ENCODE measurements around the gene NECTIN1.

Gene NECTIN1

DNA sequence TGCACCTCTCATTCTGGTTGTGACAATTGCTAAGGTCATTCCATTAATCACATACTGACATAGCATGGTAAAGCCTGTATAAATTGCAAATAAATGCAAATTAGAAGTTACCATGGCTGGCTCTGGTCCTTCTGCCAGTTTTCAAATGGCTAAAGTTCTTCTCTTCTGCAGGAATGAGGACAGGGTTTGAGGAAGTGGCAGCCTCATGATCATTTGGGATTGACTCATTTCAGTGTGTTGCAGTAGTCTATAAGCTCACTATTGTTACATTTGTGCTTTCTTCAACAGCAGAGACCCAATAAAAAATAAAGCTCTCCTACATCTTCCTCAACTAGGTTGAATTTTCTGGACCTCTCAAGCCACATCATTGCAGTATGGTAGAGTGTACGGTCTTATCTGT lies 60.3 kb downstream of the NECTIN1 start:
- no peak for DNase-seq

- peak; percentile 64 for DNase-seq
Measured at GRCh38 chr11:119666463-119667131, 62.4 kb downstream of the NECTIN1 start.

- DNase-seq, result no peak
Measured at GRCh38 chr11:119666061-119666460, 62.9 kb downstream of the NECTIN1 start.

GRCh38 chr11:119664701-119665420 lies 64.1 kb downstream of the NECTIN1 start:
- no peak for DNase-seq

DNA sequence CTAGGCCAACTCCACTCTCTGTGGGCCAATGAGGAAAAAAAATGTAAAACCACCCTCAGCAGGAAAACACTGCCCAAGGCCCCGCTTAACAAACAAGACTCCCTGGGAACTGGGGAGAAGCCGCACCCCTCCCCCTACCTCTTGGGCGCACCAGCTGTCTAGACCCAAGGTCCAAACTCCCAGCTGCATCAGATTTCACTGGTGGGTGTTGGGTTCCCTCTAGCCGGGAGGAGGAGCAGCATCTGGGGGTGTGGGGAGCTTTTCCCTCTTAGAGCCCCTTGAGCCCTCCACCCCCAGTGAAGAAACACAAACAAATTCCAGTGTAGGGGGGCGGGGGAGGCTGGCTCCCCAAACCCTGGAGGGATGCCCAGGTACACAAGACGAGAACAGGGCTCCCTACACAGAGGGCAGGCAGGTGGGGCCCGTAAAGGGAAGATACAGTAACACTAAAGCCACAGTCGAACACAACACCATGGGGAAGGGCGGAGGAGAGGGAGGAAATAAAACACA lies 64.9 kb downstream of the NECTIN1 start:
- peak; percentile 78 for DNase-seq

DNA sequence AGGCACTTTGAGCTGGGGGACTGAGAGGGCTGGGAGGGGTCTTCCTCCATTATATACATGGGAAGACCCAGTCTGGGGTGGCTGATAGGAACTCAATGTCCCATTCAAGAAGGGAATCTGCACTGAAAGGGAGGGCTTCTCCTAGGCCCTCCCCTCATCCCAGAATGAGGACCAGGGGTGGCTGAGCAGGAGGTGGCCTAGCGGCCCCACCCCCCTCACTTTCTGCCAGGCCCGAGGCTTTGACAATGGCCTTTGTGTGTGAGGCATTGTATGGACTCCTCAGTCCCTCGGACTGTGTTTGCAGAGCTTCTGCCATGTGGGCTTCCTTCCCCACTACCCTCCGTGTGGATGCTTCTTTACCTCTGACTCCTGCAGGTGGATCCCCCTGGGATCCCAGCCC lies 65.7 kb downstream of the NECTIN1 start:
- no peak for DNase-seq

- no peak for DNase-seq
Measured at GRCh38 chr11:119661226-119661625, 67.8 kb downstream of the NECTIN1 start.

GRCh38 chr11:119659971-119660723 lies 68.9 kb downstream of the NECTIN1 start:
- DNase-seq, result no peak

DNA sequence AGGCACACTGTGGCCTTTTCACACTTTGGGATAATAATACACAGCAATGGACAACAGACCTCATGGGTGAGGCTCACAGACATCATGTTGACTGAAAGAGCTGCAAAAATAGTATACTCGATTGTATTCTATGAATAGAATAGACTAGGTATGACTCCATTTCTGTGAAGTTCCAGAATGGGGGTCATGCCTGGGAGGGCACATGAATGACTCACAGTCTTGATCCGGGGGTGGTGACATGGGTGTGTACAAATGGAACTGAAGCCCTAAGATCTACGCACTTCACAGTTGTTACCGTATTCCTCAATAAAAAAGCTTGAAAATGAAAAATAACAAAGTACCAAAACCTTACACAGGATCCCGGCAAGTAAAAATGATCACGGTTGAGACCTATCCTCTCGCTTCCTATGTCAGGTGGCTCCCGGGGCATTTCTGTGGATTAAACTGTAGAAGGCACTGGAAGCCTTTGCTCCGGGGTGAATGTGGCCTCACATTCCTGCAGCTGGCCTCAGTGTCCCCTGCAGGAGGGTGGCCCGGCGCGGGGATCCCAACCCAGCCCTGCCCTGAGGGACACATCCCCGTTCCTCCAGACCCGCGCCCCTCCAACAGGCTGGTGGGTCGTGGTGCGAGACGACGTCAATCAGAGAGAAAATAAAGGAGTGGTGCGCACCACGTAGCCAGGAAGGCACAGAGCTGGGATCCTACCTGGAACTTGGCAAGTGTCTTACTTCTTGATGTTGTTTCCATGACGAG lies 75.9 kb downstream of the NECTIN1 start:
- DNase-seq, result no peak

DNA sequence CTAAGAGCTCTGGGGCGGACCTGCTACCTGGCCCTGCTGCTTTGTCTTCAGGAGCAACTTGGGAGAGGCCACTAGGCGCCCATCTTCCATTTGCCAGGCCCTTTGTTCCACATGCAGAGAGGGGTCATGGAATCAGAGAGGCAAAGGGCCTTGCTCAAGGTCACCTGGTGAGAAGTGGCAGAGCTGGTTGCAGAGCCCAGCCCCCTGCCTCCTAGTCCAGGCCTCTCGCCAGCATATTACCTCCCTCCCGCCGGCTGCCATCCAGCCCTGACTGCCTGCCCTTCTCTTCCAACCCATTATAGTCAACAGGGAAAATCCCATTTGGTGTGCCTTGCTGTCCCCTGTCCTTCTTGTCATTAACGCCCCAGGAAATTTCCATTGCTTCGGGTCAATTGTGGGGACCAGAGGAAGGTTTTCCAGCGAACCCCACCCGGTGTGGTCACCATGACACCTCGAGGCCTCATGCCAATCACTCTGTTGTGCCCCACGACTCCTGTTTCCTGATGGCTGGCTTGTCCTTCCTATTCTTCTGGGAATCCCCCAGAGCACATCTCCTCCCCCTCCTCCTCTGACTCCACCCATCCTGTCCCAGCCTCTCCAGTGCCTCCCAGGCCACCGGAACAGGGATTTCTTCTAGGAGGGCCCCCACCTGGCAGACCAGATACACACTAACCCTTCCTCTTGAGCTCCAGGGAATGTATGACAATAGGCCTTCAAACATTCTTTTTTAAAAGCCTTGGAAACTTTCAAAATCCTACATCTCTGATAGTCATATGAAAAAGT lies 77.0 kb downstream of the NECTIN1 start:
- DNase-seq, result no peak

DNA sequence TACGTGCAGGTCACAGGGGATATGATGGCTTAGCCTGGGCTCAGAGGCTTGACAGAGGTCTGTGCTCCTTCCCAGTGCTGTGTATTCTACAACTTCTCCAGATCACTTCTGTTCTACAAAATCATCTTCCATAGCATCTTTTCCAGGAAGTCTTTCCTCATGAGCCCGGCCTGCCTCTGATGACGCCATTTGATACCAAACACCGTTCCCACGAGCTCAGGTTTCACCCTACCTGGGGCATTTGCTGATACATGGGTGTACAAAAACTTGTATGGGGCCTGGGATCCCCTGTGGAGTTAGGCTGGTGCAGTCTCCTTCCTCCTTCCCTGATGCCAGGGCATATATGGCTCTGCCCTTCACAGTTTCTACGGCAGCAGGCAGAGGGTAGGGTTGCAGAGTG lies 78.7 kb downstream of the NECTIN1 start:
- DNase-seq, result no peak

- DNase-seq, result no peak
Measured at GRCh38 chr11:119647254-119647653, 81.7 kb downstream of the NECTIN1 start.

- DNase-seq, result no peak
Measured at GRCh38 chr11:119645018-119645417, 84.0 kb downstream of the NECTIN1 start.

- DNase-seq, result no peak
Measured at GRCh38 chr11:119644502-119644901, 84.5 kb downstream of the NECTIN1 start.

DNA sequence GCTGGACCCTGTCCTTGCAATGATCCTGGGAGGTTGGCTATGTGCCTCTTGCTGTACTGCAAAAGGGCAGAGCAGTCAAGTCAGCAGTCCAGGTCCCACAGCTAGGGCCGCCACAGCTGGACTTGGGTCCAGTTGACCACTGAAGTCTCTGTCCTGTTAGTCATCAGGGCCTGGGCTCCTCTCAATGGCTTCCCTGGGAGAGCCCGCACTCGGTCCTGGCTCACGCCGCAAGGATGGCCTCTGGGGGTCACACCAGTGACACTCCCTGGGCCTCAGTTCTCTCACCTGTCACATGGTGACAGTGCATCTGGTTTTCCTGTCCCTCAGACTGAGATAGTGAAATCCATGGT lies 85.1 kb downstream of the NECTIN1 start:
- DNase-seq, result no peak

DNA sequence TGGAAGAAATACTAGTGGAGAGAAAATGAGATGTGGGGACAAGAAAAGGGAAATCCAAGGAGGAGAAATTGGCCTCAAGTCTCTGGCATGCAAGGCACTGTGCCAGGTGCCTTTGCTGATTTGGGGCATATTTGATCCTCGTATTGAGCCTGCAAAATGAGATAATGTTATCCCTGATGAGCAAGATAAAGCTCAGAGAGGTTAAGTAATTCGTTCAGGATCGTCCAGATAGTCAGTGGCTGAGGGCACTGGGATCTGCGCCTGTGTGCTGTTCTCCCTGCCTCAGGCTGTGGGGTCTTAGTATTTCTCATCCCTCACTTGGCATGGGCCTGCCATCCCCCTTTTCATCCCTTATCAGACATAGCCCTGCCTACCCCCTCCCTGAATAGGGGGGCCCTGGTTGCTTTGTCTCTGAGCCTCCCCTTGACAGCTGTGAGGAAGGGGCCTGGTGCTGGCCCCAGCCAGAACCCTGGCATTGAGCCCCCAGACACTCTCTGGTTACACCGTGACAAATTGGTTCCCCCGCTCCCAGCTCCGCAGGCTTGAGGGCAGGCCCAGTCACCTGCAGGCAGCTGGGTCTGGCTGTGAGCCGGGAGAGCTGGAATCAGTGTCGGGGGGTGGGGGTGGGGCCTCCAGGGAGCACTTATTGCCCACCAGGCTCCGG lies 85.7 kb downstream of the NECTIN1 start:
- DNase-seq, result peak; percentile 72

- DNase-seq, result peak; percentile 65
Measured at GRCh38 chr11:119641983-119642745, 86.8 kb downstream of the NECTIN1 start.

DNA sequence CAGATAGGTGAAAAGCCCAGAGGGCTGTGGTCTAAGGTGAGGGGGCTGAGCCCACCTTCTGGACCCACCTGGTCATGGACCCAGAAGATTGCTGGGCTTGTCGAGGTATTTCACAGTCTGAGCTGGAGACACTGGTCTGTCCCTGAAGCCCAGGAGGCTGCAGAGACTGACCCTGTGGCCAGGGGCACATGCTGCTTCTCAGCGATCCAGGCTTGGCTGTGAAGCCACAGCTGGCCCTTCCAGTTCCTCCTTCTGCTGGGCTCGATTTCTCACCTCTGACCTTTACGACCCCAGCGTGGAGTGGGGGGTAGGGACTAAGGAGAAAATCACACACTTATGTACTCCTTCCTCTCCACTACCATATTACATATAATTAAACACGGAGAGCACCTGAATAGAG lies 88.5 kb downstream of the NECTIN1 start:
- no peak for DNase-seq

- DNase-seq, result no peak
Measured at GRCh38 chr11:119639642-119640205, 89.3 kb downstream of the NECTIN1 start.

DNA sequence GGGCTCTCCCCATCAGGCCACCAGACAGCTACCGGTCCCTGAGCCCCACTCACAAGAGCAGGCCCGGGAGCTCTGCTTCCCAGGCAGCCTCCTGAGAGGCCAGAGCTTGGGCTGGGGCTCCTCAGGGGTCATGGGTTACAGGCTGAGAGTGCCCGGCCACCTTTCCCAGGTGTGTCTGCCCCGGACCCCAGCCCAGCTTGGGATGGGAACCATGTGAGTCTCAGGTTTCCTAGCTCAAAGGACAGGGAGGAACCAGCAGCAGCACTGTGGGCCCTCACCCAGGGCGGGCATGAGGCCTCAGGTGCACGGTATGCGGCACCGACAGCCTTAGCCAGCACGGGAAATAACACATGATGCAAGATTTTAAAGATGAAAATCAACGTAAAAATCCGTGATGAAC lies 90.1 kb downstream of the NECTIN1 start:
- DNase-seq, result no peak

GRCh38 chr11:119637481-119637880 lies 91.5 kb downstream of the NECTIN1 start:
- no peak for DNase-seq
